H1 (cell line): ENCODE data around the gene NDUFAF8. TPM values are rescaled to one million over a fixed set of nuclear protein-coding genes. Genes with fewer than 3 reads are reported as not detected.
A peak's percentile ranks its signal among the peaks of the same experiment; 100 is the strongest.

Source experiments
- CTCF ChIA-PET: fragments of 300-600 bp; sonication (Branson Sonifier 250); formaldehyde crosslinking; loops from one replicate; lab custom pipeline; 2021; ENCODE audit not compliant: partially characterized antibody; lab: Charles Lee
- POLR2A ChIA-PET: fragments of 300-600 bp; sonication (Branson Sonifier 250); formaldehyde crosslinking; loops from one replicate; lab custom pipeline; 2021; ENCODE audit warnings: inconsistent platforms; ENCODE audit not compliant: partially characterized antibody; lab: Charles Lee
- DNase-seq, 2 experiments: peaks; one replicate each; pipeline versions ENCODE4 v3.0.0 to v3.0.0-alpha.2; 2010 to 2022; ENCODE audit warnings: low spot score in 2 of 2, low read depth in 1 of 2, mixed read lengths in 1 of 2
- FAIRE-seq: peaks from 2 replicates; lab custom pipeline; 2011; peaks lifted over from hg19 to GRCh38; lab: Jason Lieb, UNC
- H2AFZ ChIP-seq: 2 replicates; pipeline ENCODE4 v1.8.1; 2012; ENCODE audit warnings: low read length, inconsistent platforms
- H2AK5ac ChIP-seq: 2 replicates; pipeline ENCODE4 v1.6.1; 2013; ENCODE audit warnings: low read depth, low read length
- H2BK120ac ChIP-seq: replicated peaks from 2 replicates; pipeline ENCODE3; 2013; ENCODE audit warnings: low read depth, low read length, inconsistent platforms
- H2BK12ac ChIP-seq: 2 replicates; pipeline ENCODE4 v1.6.1; 2013; ENCODE audit warnings: low read depth, low read length
- H2BK15ac ChIP-seq: 2 replicates; pipeline ENCODE4 v1.6.1; 2013; ENCODE audit warnings: low read length
- H2BK20ac ChIP-seq: 2 replicates; pipeline ENCODE4 v1.6.1; 2013; ENCODE audit warnings: low read length
- H2BK5ac ChIP-seq: 2 replicates; pipeline ENCODE4 v1.6.1; 2013; ENCODE audit warnings: low read depth, low read length
- H3K14ac ChIP-seq: 2 replicates; pipeline ENCODE4 v1.6.1; 2013; ENCODE audit warnings: inconsistent platforms; ENCODE audit not compliant: insufficient read length
- H3K18ac ChIP-seq: 2 replicates; pipeline ENCODE4 v1.6.1; 2013; ENCODE audit warnings: low read length; ENCODE audit errors: extremely low read depth
- H3K23ac ChIP-seq: 2 replicates; pipeline ENCODE4 v1.6.1; 2013; ENCODE audit warnings: inconsistent platforms; ENCODE audit not compliant: insufficient read length
- H3K23me2 ChIP-seq: 2 replicates; pipeline ENCODE4 v1.6.1; 2013; ENCODE audit warnings: low read depth, low read length
- H3K27ac ChIP-seq: 2 replicates; pipeline ENCODE4 v1.6.1; 2011; ENCODE audit warnings: low read depth, low read length, inconsistent platforms
- H3K27me3 ChIP-seq, 4 experiments: replicated peaks in 1 of 4; 1 replicate in 1 of 4; 2 replicates in 3 of 4; pipeline versions ENCODE4 v1.6.1 to v1.8.1; 2011 to 2013; ENCODE audit warnings: low read length in 3 of 4, mild to moderate bottlenecking in 3 of 4, inconsistent platforms in 2 of 4, mixed read lengths in 2 of 4, moderate library complexity in 1 of 4; ENCODE audit not compliant: control insufficient read depth in 3 of 4, insufficient read depth in 3 of 4; ENCODE audit errors: extremely low read depth in 1 of 4
- H3K36me3 ChIP-seq, 4 experiments: 2 replicates each; pipeline versions ENCODE4 v1.6.1 to v1.8.1; 2011 to 2013; ENCODE audit warnings: mild to moderate bottlenecking in 4 of 4, low read length in 3 of 4, moderate library complexity in 2 of 4, control low read depth in 1 of 4, inconsistent platforms in 1 of 4; ENCODE audit not compliant: insufficient read depth in 4 of 4, control insufficient read depth in 2 of 4
- H3K4ac ChIP-seq: replicated peaks from 2 replicates; pipeline ENCODE3; 2013; ENCODE audit warnings: low read length, low read depth, mixed read lengths, inconsistent platforms; ENCODE audit not compliant: insufficient read length
- H3K4me1 ChIP-seq, 4 experiments: replicated peaks in 1 of 4; 1 replicate in 1 of 4; 2 replicates in 3 of 4; pipeline versions ENCODE4 v1.6.1 to v1.8.1; 2011 to 2013; ENCODE audit warnings: low read length in 3 of 4, inconsistent platforms in 2 of 4, mixed read lengths in 1 of 4; ENCODE audit not compliant: insufficient read depth in 4 of 4, control insufficient read depth in 3 of 4
- H3K4me2 ChIP-seq, 2 experiments: 2 replicates each; pipeline versions ENCODE4 v1.6.1 to v1.8.1; 2011 to 2013; ENCODE audit warnings: low read depth in 2 of 2, low read length in 2 of 2, control low read depth in 1 of 2, inconsistent platforms in 1 of 2, mild to moderate bottlenecking in 1 of 2; ENCODE audit not compliant: insufficient read depth in 1 of 2
- H3K4me3 ChIP-seq, 4 experiments: fragments of 200-600, 300-600 bp in 1 of 4; sonication (generic), shearing (Covaris generic), sonication (Bioruptor Twin) in 1 of 4; 2 replicates each; pipeline versions ENCODE4 v1.5.1 to v1.8.1; 2011 to 2016; ENCODE audit warnings: low read length in 4 of 4, low read depth in 3 of 4, control low read depth in 2 of 4, inconsistent platforms in 2 of 4, mild to moderate bottlenecking in 2 of 4, mixed read lengths in 1 of 4, moderate library complexity in 1 of 4; ENCODE audit not compliant: insufficient read depth in 2 of 4; ENCODE audit errors: extremely low read depth in 1 of 4
- H3K56ac ChIP-seq: replicated peaks from 2 replicates; pipeline ENCODE3; 2013; ENCODE audit warnings: low read depth, mild to moderate bottlenecking, mixed read lengths, low read length, inconsistent platforms; ENCODE audit not compliant: insufficient read length
- H3K79me1 ChIP-seq: 2 replicates; pipeline ENCODE4 v1.6.1; 2013; ENCODE audit warnings: low read depth, low read length, control low read depth
- H3K79me2 ChIP-seq, 2 experiments: 2 replicates each; pipeline versions ENCODE4 v1.6.1 to v1.8.1; 2012 to 2013; ENCODE audit warnings: low read length in 2 of 2, mild to moderate bottlenecking in 2 of 2, inconsistent platforms in 1 of 2; ENCODE audit not compliant: insufficient read depth in 2 of 2, control insufficient read depth in 1 of 2
- H3K9ac ChIP-seq, 4 experiments: replicated peaks in 1 of 4; 1 replicate in 1 of 4; 2 replicates in 3 of 4; pipeline versions ENCODE4 v1.6.1 to v1.8.1; 2011 to 2013; ENCODE audit warnings: low read depth in 3 of 4, low read length in 3 of 4, control low read depth in 2 of 4, mild to moderate bottlenecking in 2 of 4, moderate library complexity in 2 of 4, inconsistent platforms in 1 of 4; ENCODE audit errors: extremely low read depth in 1 of 4
- H3K9me3 ChIP-seq, 2 experiments: 2 replicates each; pipeline versions ENCODE4 v1.6.1 to v1.8.1; 2012 to 2013; ENCODE audit warnings: mild to moderate bottlenecking in 2 of 2, moderate library complexity in 2 of 2, control low read depth in 1 of 2, inconsistent platforms in 1 of 2, low read depth in 1 of 2, low read length in 1 of 2, mixed read lengths in 1 of 2; ENCODE audit not compliant: insufficient read depth in 2 of 2
- H4K20me1 ChIP-seq, 2 experiments: replicated peaks in 1 of 2; 2 replicates each; pipeline versions ENCODE3 to v1.8.1; 2011 to 2013; ENCODE audit warnings: inconsistent platforms in 2 of 2, low read length in 2 of 2, mild to moderate bottlenecking in 1 of 2; ENCODE audit not compliant: insufficient read depth in 2 of 2, control insufficient read depth in 1 of 2
- H4K5ac ChIP-seq: 2 replicates; pipeline ENCODE4 v1.6.1; 2013; ENCODE audit warnings: low read length, low read depth, mixed read lengths, inconsistent platforms; ENCODE audit not compliant: insufficient read length
- H4K8ac ChIP-seq: 2 replicates; pipeline ENCODE4 v1.8.0; 2013; ENCODE audit warnings: mild to moderate bottlenecking, moderate library complexity, low read length, inconsistent platforms; ENCODE audit not compliant: insufficient read depth; ENCODE audit errors: extremely low read depth
- H4K91ac ChIP-seq: replicated peaks from 2 replicates; pipeline ENCODE3; 2013; ENCODE audit warnings: low read length, mixed read lengths, inconsistent platforms; ENCODE audit not compliant: insufficient read length
- EGR1 ChIP-seq: IDR thresholded peaks from 2 replicates; pipeline ENCODE4 v1.6.1; 2011; ENCODE audit warnings: low read depth, low read length, borderline replicate concordance
- RXRA ChIP-seq: IDR thresholded peaks from 2 replicates; pipeline ENCODE4 v1.6.1; 2011; ENCODE audit warnings: low read depth, mild to moderate bottlenecking, low read length, moderate library complexity; ENCODE audit not compliant: insufficient read depth
- WGBS, 2 experiments: shearing (Covaris generic) in 1 of 2; methylation state at CpG; one replicate each; pipeline versions ENCODE4 v1.1.6 to v1.1.7; 2013 to 2015; ENCODE audit warnings: low lambda C conversion rate in 2 of 2, mixed read lengths in 2 of 2, inconsistent platforms in 1 of 2, low coverage in 1 of 2, missing lambda C conversion rate in 1 of 2; ENCODE audit not compliant: insufficient replicate concordance in 2 of 2, insufficient coverage in 1 of 2, insufficient read length in 1 of 2; ENCODE audit errors: extremely low coverage in 1 of 2, missing lambda C conversion rate in 1 of 2; 5-methylcytosine and 5-hydroxymethylcytosine counted together
- polyA plus RNA-seq, 7 experiments: library from polyadenylated mRNA; depleted of rRNA in 3 of 7; stranded (reverse) in 5 of 7; unstranded in 2 of 7; fragments of >200 nt in 5 of 7; fragments of 200-250 nt in 2 of 7; gene quantifications; 1 replicate in 5 of 7; 2 replicates in 1 of 7; 4 replicates in 1 of 7; pipeline versions ENCODE4 v1.2.1 to v1.2.3, GENCODE V29; 2011 to 2013; ENCODE audit warnings: missing spikeins in 2 of 7, mixed read lengths in 2 of 7
- total RNA-seq: library from RNA; stranded (reverse); fragmentation: NEBNext Ultra II Directional; extraction: Animal tissue kit (Norgen Biotek cat#: 25700); gene quantifications from 2 replicates; pipeline ENCODE4 v1.2.1, GENCODE V29; 2021

The NDUFAF8 gene
- total and polyA plus RNA-seq, 2 of the 8 experiments (the other 6 are each of a cell fraction or from before 2014, with no cell fraction given) = 48.9 to 91.1 TPM

GRCh38 chr17:81221371-81221841 lies 17.7 kb upstream of the NDUFAF8 start:
- Histone ChIP-seq H2BK5ac (no peak overlapping the region), H3K27ac (no peak overlapping the region), H3K4me3 (peak overlapping the region in 3 of 4 experiments; percentile 75 to 98 (median 76); a peak in 6 of 8 replicates), H3K27me3 (peaks cover 0 to 2% (median 0%) of the 10 kb centered on the region in 4 experiments; a peak in 2 of 7 replicates), H3K14ac (no peak overlapping the region), H3K9ac (no peak overlapping the region), H3K9me3 (no peaks in the 10 kb centered on the region), H2AK5ac (no peak overlapping the region), H3K79me2 (peaks cover 0 to 15% of the 10 kb centered on the region in 2 experiments; a peak in 1 of 4 replicates), H4K20me1 (peaks cover 4 to 12% of the 10 kb centered on the region in 2 experiments), H3K56ac (no peak overlapping the region), H3K4me2 (peak overlapping the region; percentile 87 to 90), H3K4me1 (peaks cover 0 to 12% (median 9%) of the 10 kb centered on the region in 4 experiments; a peak in 5 of 7 replicates), H2BK120ac (no peak overlapping the region), H3K79me1 (peaks cover 19% of the 10 kb centered on the region), H4K8ac (no peak overlapping the region), H4K5ac (no peak overlapping the region), H2BK15ac (no peak overlapping the region), H3K23me2 (peaks cover 12% of the 10 kb centered on the region; the same call in 1 of the 2 replicates), H2BK20ac (no peak overlapping the region), H3K36me3 (peaks cover 0 to 5% (median 0%) of the 10 kb centered on the region in 4 experiments; a peak in 1 of 8 replicates), H3K18ac (no peak overlapping the region), H2AFZ (no peak overlapping the region), H2BK12ac (no peak overlapping the region), H3K23ac (no peak overlapping the region), H3K4ac (no peak overlapping the region), H4K91ac (no peak overlapping the region)
- WGBS, 2 experiments = 76% methylated on average over 11 of the region's 11 CpGs; no CpG with 5 or more reads in 1 of the 2 experiments
- FAIRE-seq (no peak), DNase-seq (peak in 1 of 2 experiments; percentile 73)
- TF ChIP-seq RXRA (0 out of 2 replicates have a peak, but pooled peaks have one; percentile 41), EGR1 (no peak)
- ChIA-PET CTCF (interaction anchor here (0.6 to 1.5 kb wide), 8 partner anchors 9 to 412 kb away, joined by 3 to 4 read pairs (median 3); partner anchors contain the start of genes NDUFAF8 and TEPSIN), POLR2A (interaction anchor here (1.6 to 2.8 kb wide), 2 partner anchors 17 to 19 kb away, joined by 3 to 18 read pairs; partner anchors contain the start of genes NDUFAF8 and TEPSIN)
